Activated naive CD8-positive, alpha-beta T cell (primary cell): ENCODE measurements around the gene ITSN1.

Experiments
- H3K27ac Mint-ChIP-seq: one replicate; pipeline ENCODE4 v1.8.0; 2021; ENCODE audit warnings: mixed read lengths
- H3K27me3 Mint-ChIP-seq: one replicate; pipeline ENCODE4 v1.8.0; 2021; ENCODE audit warnings: mixed read lengths
- H3K36me3 Mint-ChIP-seq: one replicate; pipeline ENCODE4 v1.8.0; 2021; ENCODE audit warnings: mixed read lengths
- H3K4me1 Mint-ChIP-seq: one replicate; pipeline ENCODE4 v1.8.0; 2021; ENCODE audit warnings: low read depth, mixed read lengths
- H3K4me3 Mint-ChIP-seq: one replicate; pipeline ENCODE4 v1.8.0; 2021; ENCODE audit warnings: mild to moderate bottlenecking, mixed read lengths
- H3K9me3 Mint-ChIP-seq: one replicate; pipeline ENCODE4 v1.8.0; 2021; ENCODE audit warnings: low read depth, mixed read lengths

ITSN1 gene

GRCh38 chr21:33844890-33845205 is 202.5 kb downstream of the ITSN1 start:
- no peaks in the 10 kb centered on the region for H3K27me3 Mint-ChIP-seq
- H3K27ac Mint-ChIP-seq = no peak overlapping the region
- no peaks in the 10 kb centered on the region for H3K4me1 Mint-ChIP-seq
- H3K4me3 Mint-ChIP-seq = no peak overlapping the region
- peaks cover 3% of the 10 kb centered on the region for H3K36me3 Mint-ChIP-seq
- H3K9me3 Mint-ChIP-seq = no peaks in the 10 kb centered on the region

- H3K36me3 Mint-ChIP-seq = peaks cover 3% of the 10 kb centered on the region
- H3K4me3 Mint-ChIP-seq = no peak overlapping the region
- H3K4me1 Mint-ChIP-seq = no peaks in the 10 kb centered on the region
- no peak overlapping the region for H3K27ac Mint-ChIP-seq
- no peaks in the 10 kb centered on the region for H3K9me3 Mint-ChIP-seq
- H3K27me3 Mint-ChIP-seq = no peaks in the 10 kb centered on the region
Observed at GRCh38 chr21:33846141-33846540, 203.8 kb downstream of the ITSN1 start.

- H3K4me1 Mint-ChIP-seq = no peaks in the 10 kb centered on the region
- no peaks in the 10 kb centered on the region for H3K27me3 Mint-ChIP-seq
- H3K9me3 Mint-ChIP-seq = no peaks in the 10 kb centered on the region
- H3K4me3 Mint-ChIP-seq = no peak overlapping the region
- H3K27ac Mint-ChIP-seq = no peak overlapping the region
- H3K36me3 Mint-ChIP-seq = peaks cover 3% of the 10 kb centered on the region
Observed at GRCh38 chr21:33847588-33848248, 205.4 kb downstream of the ITSN1 start.

GRCh38 chr21:33848249-33848953 is 206.1 kb downstream of the ITSN1 start:
- Mint-ChIP-seq H3K27ac (no peak overlapping the region), H3K9me3 (no peaks in the 10 kb centered on the region), H3K36me3 (peaks cover 3% of the 10 kb centered on the region), H3K4me3 (no peak overlapping the region), H3K27me3 (no peaks in the 10 kb centered on the region), H3K4me1 (no peaks in the 10 kb centered on the region)

- H3K27me3 Mint-ChIP-seq = no peaks in the 10 kb centered on the region
- peaks cover 3% of the 10 kb centered on the region for H3K36me3 Mint-ChIP-seq
- H3K4me1 Mint-ChIP-seq = no peaks in the 10 kb centered on the region
- no peaks in the 10 kb centered on the region for H3K9me3 Mint-ChIP-seq
- H3K27ac Mint-ChIP-seq = no peak overlapping the region
- H3K4me3 Mint-ChIP-seq = no peak overlapping the region
Observed at GRCh38 chr21:33849834-33850233, 207.5 kb downstream of the ITSN1 start.

GRCh38 chr21:33850401-33850800 is 208.1 kb downstream of the ITSN1 start:
- no peak overlapping the region for H3K27ac Mint-ChIP-seq
- H3K4me1 Mint-ChIP-seq = no peaks in the 10 kb centered on the region
- H3K36me3 Mint-ChIP-seq = peaks cover 3% of the 10 kb centered on the region
- no peaks in the 10 kb centered on the region for H3K27me3 Mint-ChIP-seq
- H3K4me3 Mint-ChIP-seq = no peak overlapping the region
- no peaks in the 10 kb centered on the region for H3K9me3 Mint-ChIP-seq

- no peaks in the 10 kb centered on the region for H3K4me1 Mint-ChIP-seq
- no peaks in the 10 kb centered on the region for H3K9me3 Mint-ChIP-seq
- H3K4me3 Mint-ChIP-seq = no peak overlapping the region
- H3K36me3 Mint-ChIP-seq = peaks cover 3% of the 10 kb centered on the region
- no peaks in the 10 kb centered on the region for H3K27me3 Mint-ChIP-seq
- H3K27ac Mint-ChIP-seq = no peak overlapping the region
Observed at GRCh38 chr21:33850985-33851384, 208.7 kb downstream of the ITSN1 start.

- Mint-ChIP-seq H3K27ac (no peak overlapping the region), H3K4me3 (no peak overlapping the region), H3K36me3 (no peaks in the 10 kb centered on the region), H3K27me3 (no peaks in the 10 kb centered on the region), H3K4me1 (no peaks in the 10 kb centered on the region), H3K9me3 (no peaks in the 10 kb centered on the region)
Observed at GRCh38 chr21:33852485-33852884, 210.2 kb downstream of the ITSN1 start.

- H3K27me3 Mint-ChIP-seq = no peaks in the 10 kb centered on the region
- no peaks in the 10 kb centered on the region for H3K4me1 Mint-ChIP-seq
- no peaks in the 10 kb centered on the region for H3K36me3 Mint-ChIP-seq
- no peaks in the 10 kb centered on the region for H3K9me3 Mint-ChIP-seq
- H3K4me3 Mint-ChIP-seq = no peak overlapping the region
- no peak overlapping the region for H3K27ac Mint-ChIP-seq
Observed at GRCh38 chr21:33854604-33855003, 212.3 kb downstream of the ITSN1 start.

GRCh38 chr21:33855190-33855589 is 212.9 kb downstream of the ITSN1 start:
- Mint-ChIP-seq H3K36me3 (no peaks in the 10 kb centered on the region), H3K4me3 (no peak overlapping the region), H3K4me1 (no peaks in the 10 kb centered on the region), H3K9me3 (no peaks in the 10 kb centered on the region), H3K27ac (no peak overlapping the region), H3K27me3 (no peaks in the 10 kb centered on the region)

- no peaks in the 10 kb centered on the region for H3K9me3 Mint-ChIP-seq
- no peak overlapping the region for H3K4me3 Mint-ChIP-seq
- H3K36me3 Mint-ChIP-seq = no peaks in the 10 kb centered on the region
- no peaks in the 10 kb centered on the region for H3K27me3 Mint-ChIP-seq
- H3K27ac Mint-ChIP-seq = no peak overlapping the region
- H3K4me1 Mint-ChIP-seq = no peaks in the 10 kb centered on the region
Observed at GRCh38 chr21:33856893-33857527, 214.7 kb downstream of the ITSN1 start.

GRCh38 chr21:33857846-33858666 is 215.8 kb downstream of the ITSN1 start:
- H3K27ac Mint-ChIP-seq = no peak overlapping the region
- no peaks in the 10 kb centered on the region for H3K27me3 Mint-ChIP-seq
- H3K36me3 Mint-ChIP-seq = no peaks in the 10 kb centered on the region
- no peaks in the 10 kb centered on the region for H3K9me3 Mint-ChIP-seq
- H3K4me3 Mint-ChIP-seq = no peak overlapping the region
- H3K4me1 Mint-ChIP-seq = no peaks in the 10 kb centered on the region

GRCh38 chr21:33858667-33859372 is 216.5 kb downstream of the ITSN1 start:
- H3K9me3 Mint-ChIP-seq = no peaks in the 10 kb centered on the region
- H3K4me3 Mint-ChIP-seq = no peak overlapping the region
- no peak overlapping the region for H3K27ac Mint-ChIP-seq
- no peaks in the 10 kb centered on the region for H3K36me3 Mint-ChIP-seq
- H3K4me1 Mint-ChIP-seq = no peaks in the 10 kb centered on the region
- H3K27me3 Mint-ChIP-seq = no peaks in the 10 kb centered on the region

- H3K4me1 Mint-ChIP-seq = no peaks in the 10 kb centered on the region
- no peak overlapping the region for H3K27ac Mint-ChIP-seq
Observed at GRCh38 chr21:33859373-33860102, 217.2 kb downstream of the ITSN1 start.

More at GRCh38 chr21:33859373-33860102, 217.2 kb downstream of the ITSN1 start:
- no peaks in the 10 kb centered on the region for H3K36me3 Mint-ChIP-seq
- H3K9me3 Mint-ChIP-seq = no peaks in the 10 kb centered on the region
- H3K27me3 Mint-ChIP-seq = no peaks in the 10 kb centered on the region
- H3K4me3 Mint-ChIP-seq = no peak overlapping the region
